DOHH2 (cell line): ENCODE measurements around the gene TREH.

Experiments used
- H3F3A ChIP-seq: fragments of 200-600 bp; sonication (generic), shearing (Covaris generic); 2 replicates; pipeline ENCODE4 v1.6.0; 2016; ENCODE audit warnings: antibody characterized with exemption, mild to moderate bottlenecking; ENCODE audit not compliant: control insufficient read depth, insufficient read depth
- H3K27ac ChIP-seq: fragments of 200-600 bp; sonication (generic); 2 replicates; pipeline ENCODE4 v1.5.1; 2014; ENCODE audit warnings: low read depth, mild to moderate bottlenecking, low read length, moderate library complexity
- H3K27me3 ChIP-seq: fragments of 200-600 bp; sonication (generic); 2 replicates; pipeline ENCODE4 v1.6.1; 2014; ENCODE audit warnings: mild to moderate bottlenecking, low read length, mixed read lengths; ENCODE audit not compliant: control insufficient read depth
- H3K36me3 ChIP-seq: fragments of 200-600 bp; sonication (generic); 2 replicates; pipeline ENCODE4 v1.6.1; 2014; ENCODE audit warnings: mild to moderate bottlenecking, low read length, moderate library complexity, mixed read lengths; ENCODE audit not compliant: control insufficient read depth
- H3K4me1 ChIP-seq: fragments of 200-600 bp; sonication (generic); 2 replicates; pipeline ENCODE4 v1.6.1; 2014; ENCODE audit warnings: mild to moderate bottlenecking, low read length, mixed read lengths; ENCODE audit not compliant: control insufficient read depth
- H3K4me2 ChIP-seq: fragments of 200-600 bp; sonication (generic); 2 replicates; pipeline ENCODE4 v1.6.0; 2014; ENCODE audit warnings: mild to moderate bottlenecking, low read length, moderate library complexity
- H3K4me3 ChIP-seq: fragments of 200-600 bp; sonication (generic); 2 replicates; pipeline ENCODE4 v1.5.1; 2014; ENCODE audit warnings: mild to moderate bottlenecking, low read length, mixed read lengths
- H3K79me2 ChIP-seq: fragments of 200-600 bp; sonication (generic); 2 replicates; pipeline ENCODE4 v1.6.1; 2014; ENCODE audit warnings: mild to moderate bottlenecking, low read length, mixed read lengths; ENCODE audit not compliant: control insufficient read depth
- H3K9me2 ChIP-seq: fragments of 200-600 bp; sonication (generic); replicated peaks from 2 replicates; pipeline ENCODE4 v1.6.1; 2014; ENCODE audit warnings: mild to moderate bottlenecking, low read length, mixed read lengths; ENCODE audit not compliant: control insufficient read depth
- H3K9me3 ChIP-seq: fragments of 200-600 bp; sonication (generic); 2 replicates; pipeline ENCODE4 v1.6.1; 2014; ENCODE audit warnings: antibody characterized with exemption, low read length, mixed read lengths; ENCODE audit not compliant: control insufficient read depth, insufficient read depth
- H4K20me1 ChIP-seq: fragments of 200-600 bp; sonication (generic); 2 replicates; pipeline ENCODE4 v1.6.0; 2014; ENCODE audit warnings: low read depth, mild to moderate bottlenecking, antibody characterized with exemption, low read length, moderate library complexity; ENCODE audit not compliant: control insufficient read depth, insufficient read depth
- CTCF ChIP-seq: fragments of 200-600 bp; sonication (generic); IDR thresholded peaks from one replicate; pipeline ENCODE4 v1.5.1; 2014; ENCODE audit warnings: antibody characterized with exemption, mild to moderate bottlenecking, low read depth, low read length; ENCODE audit not compliant: poor library complexity, severe bottlenecking
- EZH2phosphoT487 ChIP-seq: fragments of 200-600 bp; sonication (generic); IDR thresholded peaks from 2 replicates; pipeline ENCODE4 v1.6.1; 2017; ENCODE audit warnings: borderline replicate concordance, mild to moderate bottlenecking, antibody characterized with exemption, low read length, moderate library complexity, mixed read lengths

The TREH gene

GRCh38 chr11:118690553-118691304, 11.3 kb upstream of the TREH start:
- H3K9me2 ChIP-seq = no peaks in the 10 kb centered on the region
- peaks cover 7% of the 10 kb centered on the region for H3K4me1 ChIP-seq
- no peaks in the 10 kb centered on the region for H3K9me3 ChIP-seq
- no peaks in the 10 kb centered on the region for H4K20me1 ChIP-seq
- TF ChIP-seq EZH2phosphoT487 = no peak
- TF ChIP-seq CTCF = no peak
- no peaks in the 10 kb centered on the region for H3K27me3 ChIP-seq
- H3K79me2 ChIP-seq = no peaks in the 10 kb centered on the region
- peak overlapping the region; percentile 74 for H3K4me2 ChIP-seq
- H3F3A ChIP-seq = no peaks in the 10 kb centered on the region
- H3K36me3 ChIP-seq = no peaks in the 10 kb centered on the region
- no peak overlapping the region for H3K27ac ChIP-seq
- H3K4me3 ChIP-seq = peak overlapping the region; percentile 66; the same call in 1 of the 2 replicates

GRCh38 chr11:118689852-118690552, 10.6 kb upstream of the TREH start:
- Histone ChIP-seq H3K4me1 (peaks cover 7% of the 10 kb centered on the region), H3K4me2 (peak overlapping the region; percentile 74), H3K27ac (no peak overlapping the region), H3K9me3 (no peaks in the 10 kb centered on the region), H3K4me3 (peak overlapping the region; percentile 66), H4K20me1 (no peaks in the 10 kb centered on the region), H3K36me3 (no peaks in the 10 kb centered on the region), H3K27me3 (no peaks in the 10 kb centered on the region), H3F3A (no peaks in the 10 kb centered on the region), H3K79me2 (no peaks in the 10 kb centered on the region), H3K9me2 (no peaks in the 10 kb centered on the region)
- peak; percentile 98 for TF ChIP-seq CTCF
- no peak for TF ChIP-seq EZH2phosphoT487

GRCh38 chr11:118689503-118689851, 10.0 kb upstream of the TREH start:
- no peak overlapping the region for H3K27ac ChIP-seq
- no peaks in the 10 kb centered on the region for H3K9me2 ChIP-seq
- H3K9me3 ChIP-seq = no peaks in the 10 kb centered on the region
- H3K4me2 ChIP-seq = peak overlapping the region; percentile 74; the same call in 1 of the 2 replicates
- peaks cover 7% of the 10 kb centered on the region for H3K4me1 ChIP-seq
- no peak overlapping the region for H3K4me3 ChIP-seq
- no peaks in the 10 kb centered on the region for H4K20me1 ChIP-seq
- H3K36me3 ChIP-seq = no peaks in the 10 kb centered on the region
- H3F3A ChIP-seq = no peaks in the 10 kb centered on the region
- H3K27me3 ChIP-seq = no peaks in the 10 kb centered on the region
- TF ChIP-seq CTCF = no peak
- TF ChIP-seq EZH2phosphoT487 = no peak
- H3K79me2 ChIP-seq = no peaks in the 10 kb centered on the region
